ENCODE data around the gene ZNF530. TPM values are rescaled to one million over a fixed set of nuclear protein-coding genes. Genes with fewer than 3 reads are reported as not detected.

Gene ZNF530
- total RNA-seq, 1 donor from 2014 or later, result 7.3 TPM

DNA sequence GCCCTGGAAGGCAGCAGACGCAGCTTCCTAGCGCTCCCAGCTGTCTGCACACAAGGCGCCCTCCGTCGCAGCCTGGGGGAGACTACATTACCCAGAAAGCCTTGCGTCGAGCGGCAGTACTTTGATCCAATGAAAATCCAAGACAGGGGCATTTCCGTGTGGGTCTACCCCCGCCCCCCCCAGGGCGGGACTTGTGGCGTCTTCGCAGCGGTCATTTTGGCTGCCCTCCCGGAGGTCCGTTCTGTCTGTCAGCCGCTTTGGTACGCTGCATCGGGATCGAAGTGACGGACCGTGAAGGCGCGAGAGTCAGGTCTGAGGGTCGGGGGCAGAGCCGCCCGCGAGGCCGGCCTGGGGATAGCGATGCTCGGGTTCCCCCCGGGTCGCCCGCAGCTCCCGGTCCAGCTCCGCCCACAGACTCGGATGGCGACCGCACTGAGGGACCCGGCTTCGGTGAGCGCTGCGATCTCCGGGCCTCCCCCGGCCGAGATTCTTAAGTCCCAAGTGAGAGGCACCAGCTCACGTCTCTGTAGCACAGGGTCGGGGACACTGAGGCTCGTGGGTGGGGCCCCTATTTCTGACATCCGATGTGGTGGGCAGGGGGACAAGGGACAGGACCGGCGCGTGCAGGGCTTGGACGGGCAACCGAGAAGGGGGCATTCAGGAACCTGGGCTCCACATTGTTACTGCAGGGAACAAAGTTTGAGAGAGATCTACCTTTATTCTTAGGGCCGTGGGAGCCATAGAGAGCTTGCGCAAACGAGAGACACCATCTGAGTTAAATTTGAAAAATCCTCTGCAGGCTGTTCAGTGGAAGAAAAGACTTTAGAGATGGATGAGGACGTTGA is 33.5 kb downstream of the ZNF530 start, which contains the start of gene ZNF211:
Gene ZNF211, plus strand, starts transcription at position 182 of the 845 bp plus-strand sequence. Its CDS starts 179 bp downstream, at position 361.
- Mint-ChIP-seq H3K4me3 (peak within 1 kb of the TSS; percentile 89), H3K36me3 (ENCODE audit: low read depth) (peaks cover 38% of the 10 kb centered on the region), H3K27ac (peak within 1 kb of the TSS; percentile 78), H3K9me3 (peaks cover 47% of the 10 kb centered on the region), H3K27me3 (ENCODE audit: insufficient read depth) (no peaks in the 10 kb centered on the region), H3K4me1 (ENCODE audit: low read depth) (peaks cover 19% of the 10 kb centered on the region)
- intact Hi-C loops (cut with micrococcal nuclease), result loop anchor here (1.0 to 5.0 kb wide), 13 partner anchors 19 to 522 kb away; partner anchors contain the start of genes TRAPPC2B, ZNF134, ZNF17 and ZNF264
- peak; percentile 80 for DNase-seq (ENCODE audit: low spot score)

DNA sequence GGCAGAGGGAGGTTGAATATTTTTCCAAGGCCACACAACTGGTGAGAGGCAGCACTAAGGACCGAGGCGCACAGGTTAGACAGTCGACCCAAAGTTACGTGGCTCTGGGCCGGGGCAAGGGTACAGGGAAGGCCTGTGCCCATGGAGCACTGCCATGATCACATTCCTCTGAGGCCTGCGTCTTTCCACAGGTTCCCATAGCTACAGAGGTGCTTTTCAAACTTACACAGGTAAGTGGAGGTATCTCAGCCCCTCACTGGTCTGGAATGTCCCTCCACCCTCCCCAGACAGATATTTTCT is 34.1 kb downstream of the ZNF530 start:
- peaks cover 19% of the 10 kb centered on the region for H3K4me1 Mint-ChIP-seq (ENCODE audit: low read depth)

DNA sequence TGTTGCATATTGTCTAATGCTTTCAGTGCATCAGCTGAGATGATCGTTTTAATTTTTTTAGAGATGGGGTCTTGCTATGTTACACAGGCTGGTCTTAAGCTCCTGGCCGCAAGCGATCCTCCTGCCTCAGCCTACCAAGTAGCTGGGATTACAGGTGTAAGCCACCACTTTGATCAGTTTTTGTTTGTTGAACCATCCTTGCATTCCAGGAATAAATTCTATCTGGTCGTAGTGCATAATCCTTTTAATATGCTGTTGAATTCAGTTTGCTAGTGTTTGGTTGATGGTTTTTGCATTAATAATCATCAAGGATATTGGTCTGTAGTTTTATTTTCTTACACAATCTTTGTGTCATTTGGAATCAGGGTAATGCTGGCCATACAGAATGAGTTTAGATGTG is 37.7 kb downstream of the ZNF530 start:
- peaks cover 19% of the 10 kb centered on the region for H3K4me1 Mint-ChIP-seq (ENCODE audit: low read depth)
- DNase-seq (ENCODE audit: low spot score), result no peak
- no peak overlapping the region for H3K27ac Mint-ChIP-seq
- peaks cover 68% of the 10 kb centered on the region for H3K9me3 Mint-ChIP-seq
- H3K36me3 Mint-ChIP-seq (ENCODE audit: low read depth), result peaks cover 76% of the 10 kb centered on the region
- intact Hi-C loops (cut with micrococcal nuclease), result no loop called here
- H3K27me3 Mint-ChIP-seq (ENCODE audit: insufficient read depth), result no peaks in the 10 kb centered on the region
- no peak overlapping the region for H3K4me3 Mint-ChIP-seq

More for the DNA sequence above, 34.1 kb downstream of the ZNF530 start:
- peaks cover 47% of the 10 kb centered on the region for H3K9me3 Mint-ChIP-seq
- peaks cover 43% of the 10 kb centered on the region for H3K36me3 Mint-ChIP-seq (ENCODE audit: low read depth)
- DNase-seq (ENCODE audit: low spot score), result no peak
- H3K27me3 Mint-ChIP-seq (ENCODE audit: insufficient read depth), result no peaks in the 10 kb centered on the region
- intact Hi-C loops (cut with micrococcal nuclease), result loop anchor here (1.0 to 5.0 kb wide), 13 partner anchors 19 to 522 kb away; partner anchors contain the start of genes TRAPPC2B, ZNF134, ZNF17 and ZNF264
- peak overlapping the region; percentile 89 for H3K4me3 Mint-ChIP-seq
- H3K27ac Mint-ChIP-seq, result peak overlapping the region; percentile 78

DNA sequence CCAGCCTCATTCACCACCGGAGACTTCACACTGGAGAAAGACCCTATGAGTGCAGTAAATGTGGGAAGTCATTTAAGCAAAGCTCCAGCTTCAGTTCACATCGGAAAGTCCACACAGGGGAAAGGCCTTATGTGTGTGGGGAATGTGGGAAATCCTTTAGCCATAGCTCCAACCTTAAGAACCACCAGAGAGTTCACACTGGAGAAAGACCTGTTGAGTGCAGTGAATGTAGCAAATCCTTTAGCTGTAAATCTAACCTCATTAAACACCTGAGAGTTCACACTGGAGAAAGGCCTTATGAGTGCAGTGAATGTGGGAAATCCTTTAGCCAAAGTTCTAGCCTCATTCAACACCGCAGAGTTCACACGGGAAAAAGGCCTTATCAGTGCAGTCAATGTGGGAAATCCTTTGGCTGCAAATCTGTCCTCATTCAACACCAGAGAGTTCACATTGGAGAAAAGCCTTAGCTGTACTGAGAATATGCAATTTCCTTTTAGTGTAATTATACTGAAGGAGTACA is 42.1 kb downstream of the ZNF530 start:
- Mint-ChIP-seq H3K27ac (no peak overlapping the region), H3K36me3 (ENCODE audit: low read depth) (peaks cover 60% of the 10 kb centered on the region), H3K9me3 (peaks cover 77% of the 10 kb centered on the region), H3K27me3 (ENCODE audit: insufficient read depth) (no peaks in the 10 kb centered on the region), H3K4me1 (ENCODE audit: low read depth) (no peaks in the 10 kb centered on the region), H3K4me3 (no peak overlapping the region)
- no peak for DNase-seq (ENCODE audit: low spot score)
- intact Hi-C loops (cut with micrococcal nuclease), result no loop called here

DNA sequence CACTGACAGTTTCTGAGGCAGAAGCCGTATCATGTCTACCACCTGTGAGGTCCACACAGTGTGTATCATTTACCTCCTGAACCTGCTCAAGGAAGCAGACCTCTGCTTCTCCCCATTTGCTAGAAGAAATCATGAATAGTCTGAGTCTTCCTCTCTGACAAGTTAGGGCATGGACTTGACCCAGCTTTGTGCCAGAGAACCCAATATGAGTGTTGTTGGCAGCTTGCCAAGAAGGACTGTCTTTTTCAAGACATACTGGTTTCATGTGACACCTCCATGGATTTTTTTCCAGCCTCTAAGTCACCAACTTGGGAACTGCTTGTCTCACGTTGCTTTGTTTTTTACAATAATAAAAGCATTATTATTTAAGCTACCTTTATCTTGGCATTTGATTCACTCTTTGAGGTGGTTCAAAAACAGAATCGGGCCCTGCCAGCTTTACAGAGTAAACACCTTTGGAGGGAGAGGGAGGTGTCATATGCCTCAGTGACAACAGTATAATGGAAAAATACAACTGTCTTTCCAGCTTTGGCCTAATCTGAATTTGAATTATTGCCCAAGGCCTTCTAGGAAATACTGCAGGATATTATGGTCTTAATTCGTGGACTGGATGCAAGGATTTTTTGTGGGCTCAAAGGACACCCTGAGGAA is 42.8 kb downstream of the ZNF530 start:
- intact Hi-C loops (cut with micrococcal nuclease), result no loop called here
- H3K4me1 Mint-ChIP-seq (ENCODE audit: low read depth), result no peaks in the 10 kb centered on the region
- H3K9me3 Mint-ChIP-seq, result peaks cover 77% of the 10 kb centered on the region
- no peak for DNase-seq (ENCODE audit: low spot score)
- no peak overlapping the region for H3K4me3 Mint-ChIP-seq
- H3K27me3 Mint-ChIP-seq (ENCODE audit: insufficient read depth), result no peaks in the 10 kb centered on the region
- H3K27ac Mint-ChIP-seq, result no peak overlapping the region
- H3K36me3 Mint-ChIP-seq (ENCODE audit: low read depth), result peaks cover 52% of the 10 kb centered on the region

DNA sequence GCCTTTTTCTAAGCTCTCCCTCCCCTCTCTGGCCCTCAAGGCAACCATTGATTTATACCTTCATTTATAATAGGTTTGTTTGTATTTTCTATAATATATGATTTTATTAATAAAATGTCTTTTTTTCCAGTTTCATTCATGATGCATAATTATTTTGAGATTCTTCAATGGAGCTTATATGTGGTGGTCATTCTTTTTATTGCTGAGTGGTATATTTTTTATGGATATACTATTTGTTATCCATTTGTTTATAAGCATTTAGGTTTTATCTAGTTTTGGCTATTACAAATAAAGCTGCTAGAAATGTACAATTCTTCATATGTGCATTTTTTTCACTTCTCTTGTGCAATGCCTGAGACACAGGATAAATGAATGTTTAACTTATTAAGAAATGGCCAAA is 44.0 kb downstream of the ZNF530 start:
- peaks cover 81% of the 10 kb centered on the region for H3K9me3 Mint-ChIP-seq
- H3K27me3 Mint-ChIP-seq (ENCODE audit: insufficient read depth), result no peaks in the 10 kb centered on the region
- H3K4me3 Mint-ChIP-seq, result no peak overlapping the region
- H3K4me1 Mint-ChIP-seq (ENCODE audit: low read depth), result no peaks in the 10 kb centered on the region
- H3K27ac Mint-ChIP-seq, result no peak overlapping the region
- H3K36me3 Mint-ChIP-seq (ENCODE audit: low read depth), result peaks cover 45% of the 10 kb centered on the region
- no peak for DNase-seq (ENCODE audit: low spot score)
- intact Hi-C loops (cut with micrococcal nuclease), result no loop called here

DNA sequence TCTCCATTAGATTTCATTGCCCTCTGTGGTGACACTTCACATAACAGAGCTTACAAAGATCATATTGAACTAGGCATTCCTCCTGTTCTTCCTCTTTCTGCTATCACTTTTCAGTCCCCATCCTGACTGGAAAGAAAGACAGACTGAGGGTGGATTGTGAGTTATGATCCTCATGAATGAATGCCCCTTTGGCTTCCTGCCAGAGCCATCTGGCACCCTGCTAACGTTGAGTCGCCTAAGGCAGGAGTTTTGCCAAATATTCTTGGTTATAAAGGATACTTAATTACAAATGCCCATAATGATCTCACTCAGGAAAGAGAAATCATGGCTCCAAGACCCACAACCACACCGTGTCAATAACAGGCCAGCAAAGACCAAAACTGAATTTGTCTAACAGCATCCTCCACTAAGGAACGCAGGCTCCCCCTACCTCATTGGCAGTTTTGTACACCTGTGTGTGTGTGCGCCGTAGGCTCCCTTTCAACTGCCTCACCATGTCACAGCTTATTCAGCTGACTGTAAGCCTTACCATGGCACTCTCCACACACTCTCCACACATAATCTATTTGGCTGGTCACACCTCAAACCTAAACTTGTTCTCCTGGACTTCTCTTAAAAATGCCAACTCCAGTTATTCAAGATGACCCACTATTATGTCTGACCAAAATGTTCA is 48.8 kb downstream of the ZNF530 start:
- H3K9me3 Mint-ChIP-seq, result peaks cover 66% of the 10 kb centered on the region
- H3K27me3 Mint-ChIP-seq (ENCODE audit: insufficient read depth), result no peaks in the 10 kb centered on the region
- no peaks in the 10 kb centered on the region for H3K4me1 Mint-ChIP-seq (ENCODE audit: low read depth)
- H3K4me3 Mint-ChIP-seq, result no peak overlapping the region
- DNase-seq (ENCODE audit: low spot score), result no peak
- intact Hi-C loops (cut with micrococcal nuclease), result no loop called here
- H3K36me3 Mint-ChIP-seq (ENCODE audit: low read depth), result peaks cover 3% of the 10 kb centered on the region
- no peak overlapping the region for H3K27ac Mint-ChIP-seq

DNA sequence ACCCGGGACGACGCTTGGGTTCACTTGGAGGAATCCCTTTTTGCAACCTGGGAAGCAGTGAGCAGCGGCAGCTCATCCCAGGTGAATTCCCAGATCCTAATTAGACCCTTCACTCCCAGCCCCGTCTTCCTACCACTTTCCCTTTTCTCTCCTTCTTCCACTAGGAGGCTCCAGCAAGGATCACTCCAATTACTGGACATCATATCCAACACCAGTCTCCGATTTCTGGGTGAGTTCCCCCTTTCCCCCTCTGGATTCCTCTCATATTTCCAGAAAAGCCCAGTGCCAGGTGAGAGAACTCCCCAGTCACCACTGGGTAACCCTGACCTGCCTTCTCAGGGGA is 51.9 kb downstream of the ZNF530 start:
- Mint-ChIP-seq H3K36me3 (ENCODE audit: low read depth) (no peaks in the 10 kb centered on the region), H3K27me3 (ENCODE audit: insufficient read depth) (no peaks in the 10 kb centered on the region), H3K4me3 (no peak overlapping the region), H3K9me3 (peaks cover 80% of the 10 kb centered on the region), H3K4me1 (ENCODE audit: low read depth) (no peaks in the 10 kb centered on the region), H3K27ac (no peak overlapping the region)
- no peak for DNase-seq (ENCODE audit: low spot score)
- intact Hi-C loops (cut with micrococcal nuclease), result no loop called here

DNA sequence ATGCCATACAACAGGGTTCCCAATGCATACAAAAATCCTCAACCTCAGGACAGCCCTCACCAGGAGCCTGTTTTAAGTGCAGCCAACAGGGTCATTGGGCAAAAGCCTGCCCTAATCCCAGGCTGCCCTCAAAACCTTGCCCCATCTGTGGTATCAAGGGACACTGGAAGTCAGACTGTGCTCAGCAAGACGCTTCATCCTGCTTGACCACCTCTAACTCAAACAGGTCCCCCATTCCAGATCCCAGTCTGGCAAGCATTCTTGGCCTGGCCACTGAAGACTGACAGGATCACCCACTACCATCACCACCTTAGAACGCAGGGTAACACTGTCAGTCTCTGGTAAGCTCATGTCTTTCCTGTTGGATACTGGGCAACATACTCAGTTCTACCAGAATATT is 54.0 kb downstream of the ZNF530 start:
- intact Hi-C loops (cut with micrococcal nuclease), result no loop called here
- no peaks in the 10 kb centered on the region for H3K27me3 Mint-ChIP-seq (ENCODE audit: insufficient read depth)
- H3K4me3 Mint-ChIP-seq, result no peak overlapping the region
- H3K4me1 Mint-ChIP-seq (ENCODE audit: low read depth), result no peaks in the 10 kb centered on the region
- H3K36me3 Mint-ChIP-seq (ENCODE audit: low read depth), result no peaks in the 10 kb centered on the region
- H3K27ac Mint-ChIP-seq, result no peak overlapping the region
- H3K9me3 Mint-ChIP-seq, result peaks cover 67% of the 10 kb centered on the region
- DNase-seq (ENCODE audit: low spot score), result no peak

DNA sequence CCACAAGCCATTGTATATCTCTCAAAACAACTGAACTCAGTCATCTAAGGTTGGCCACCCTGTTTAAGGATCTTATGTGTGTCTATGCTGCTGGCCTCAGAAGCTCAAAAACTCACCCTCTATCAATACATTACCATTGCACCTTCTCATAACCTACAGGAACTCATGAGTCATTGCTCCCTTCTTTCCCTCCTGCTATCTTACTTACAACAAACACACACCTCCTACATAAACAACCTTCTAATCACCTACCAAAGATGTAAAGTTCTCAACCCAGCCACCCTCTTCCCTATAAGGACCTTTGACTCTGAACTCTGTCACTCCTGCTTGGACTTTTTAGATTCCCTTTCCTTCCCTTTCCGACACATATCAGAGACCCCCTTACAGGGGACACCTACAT is 55.8 kb downstream of the ZNF530 start:
- no peak overlapping the region for H3K27ac Mint-ChIP-seq
- no peak for DNase-seq (ENCODE audit: low spot score)
- H3K4me3 Mint-ChIP-seq, result no peak overlapping the region
- intact Hi-C loops (cut with micrococcal nuclease), result no loop called here
- H3K9me3 Mint-ChIP-seq, result peaks cover 66% of the 10 kb centered on the region
- H3K4me1 Mint-ChIP-seq (ENCODE audit: low read depth), result no peaks in the 10 kb centered on the region
- H3K27me3 Mint-ChIP-seq (ENCODE audit: insufficient read depth), result no peaks in the 10 kb centered on the region
- H3K36me3 Mint-ChIP-seq (ENCODE audit: low read depth), result no peaks in the 10 kb centered on the region

DNA sequence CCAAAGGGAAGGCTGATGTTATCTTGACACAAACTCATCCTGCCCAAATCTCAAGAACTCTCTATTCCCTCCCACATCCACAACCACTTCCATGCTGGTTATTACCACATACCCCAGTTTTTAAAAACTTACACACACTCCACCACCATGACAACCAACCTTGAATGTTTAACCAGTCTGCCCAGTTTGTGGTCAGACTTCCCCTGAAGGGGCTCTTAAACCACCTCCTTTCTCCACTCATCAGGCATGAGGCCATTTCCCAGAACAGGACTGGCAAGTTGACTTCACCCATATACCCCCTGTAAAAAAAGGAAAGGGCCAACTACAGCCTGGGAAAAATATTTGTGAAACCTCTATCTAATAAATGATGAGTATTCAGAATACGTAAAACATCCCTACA is 56.7 kb downstream of the ZNF530 start:
- DNase-seq (ENCODE audit: low spot score), result no peak
- H3K27ac Mint-ChIP-seq, result no peak overlapping the region
- no peaks in the 10 kb centered on the region for H3K27me3 Mint-ChIP-seq (ENCODE audit: insufficient read depth)
- intact Hi-C loops (cut with micrococcal nuclease), result no loop called here
- H3K36me3 Mint-ChIP-seq (ENCODE audit: low read depth), result no peaks in the 10 kb centered on the region
- peaks cover 63% of the 10 kb centered on the region for H3K9me3 Mint-ChIP-seq
- H3K4me3 Mint-ChIP-seq, result no peak overlapping the region
- no peaks in the 10 kb centered on the region for H3K4me1 Mint-ChIP-seq (ENCODE audit: low read depth)

All from activated T-helper 1 cell treated with anti-CD3 and anti-CD28 coated beads, Interleukin-12 subunit alpha, Interleukin-12 subunit beta, Interleukin-2, Interleukin-4 antibody, amounts not matched to agents 30 ng/mL and 10 ng/mL and 1 ng/mL, durations not matched to agents 14 hours and 24 hours and 36 hours (primary cell).